Globus pallidus (tissue), 1 donor: Measurements from ENCODE around the gene BTBD9.
A peak's percentile ranks its signal among the peaks of the same experiment; 100 is the strongest.

Source experiments
- DNase-seq: peaks from one replicate; pipeline ENCODE4 v3.0.0-alpha.2; 2015; ENCODE audit warnings: low spot score

BTBD9 gene

DNA sequence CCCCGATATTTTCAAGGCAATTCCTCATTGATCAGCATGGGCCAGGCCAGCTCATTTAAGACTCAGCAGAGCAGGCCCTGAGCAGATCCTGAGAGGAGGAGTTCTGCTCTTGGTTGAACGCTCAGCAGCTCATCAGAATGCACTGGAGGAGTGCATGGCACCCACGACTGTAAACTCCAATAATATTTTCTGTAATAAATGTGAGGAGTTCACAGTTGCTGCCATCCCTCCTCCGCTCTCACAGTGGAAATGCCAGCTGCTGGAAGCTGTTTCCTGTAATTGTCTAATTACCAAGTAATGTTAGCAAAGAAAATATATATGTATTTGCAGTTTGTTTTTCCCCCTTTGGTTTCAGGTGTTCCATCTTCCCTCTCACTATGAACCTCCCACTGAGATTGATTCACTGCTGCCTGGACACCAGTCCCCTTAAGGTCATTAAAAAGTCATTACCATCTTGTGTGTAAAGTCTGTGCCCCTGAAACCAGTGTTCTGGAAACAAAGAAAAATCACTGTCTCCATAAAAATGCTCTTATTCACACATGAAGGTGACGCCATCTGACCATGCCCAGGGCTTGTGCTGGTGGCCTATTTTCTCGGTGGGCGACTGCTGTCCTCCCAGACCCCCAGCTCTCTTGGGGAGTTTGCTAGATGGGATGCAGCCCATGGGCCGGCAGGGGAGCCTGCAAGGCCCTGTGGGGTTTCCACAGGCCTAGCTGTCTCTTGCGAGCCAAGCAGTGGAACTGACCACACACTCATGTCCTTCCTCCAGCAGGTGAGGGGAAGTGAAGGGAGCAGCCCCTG is 446.0 kb downstream of the BTBD9 start:
- no peak for DNase-seq

DNA sequence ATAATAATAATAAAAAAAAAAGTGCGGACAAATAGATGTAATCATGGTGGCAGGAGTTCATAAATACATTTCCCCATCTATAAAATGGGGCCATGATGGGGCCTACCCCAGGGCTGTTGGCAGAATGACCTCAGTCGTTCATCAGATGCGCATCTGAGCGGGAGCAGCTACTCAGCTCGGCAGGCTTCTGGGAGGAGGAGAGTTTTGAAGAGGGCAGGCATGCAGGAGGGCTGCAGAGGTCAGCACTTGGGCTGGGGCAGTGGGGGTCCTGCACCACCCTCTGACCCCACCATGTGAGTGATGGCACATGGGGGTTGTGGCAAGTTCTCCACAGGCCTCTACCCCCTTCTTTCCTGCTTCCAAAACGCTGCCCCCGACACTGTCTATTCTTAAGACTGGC is 446.7 kb downstream of the BTBD9 start:
- no peak for DNase-seq

DNA sequence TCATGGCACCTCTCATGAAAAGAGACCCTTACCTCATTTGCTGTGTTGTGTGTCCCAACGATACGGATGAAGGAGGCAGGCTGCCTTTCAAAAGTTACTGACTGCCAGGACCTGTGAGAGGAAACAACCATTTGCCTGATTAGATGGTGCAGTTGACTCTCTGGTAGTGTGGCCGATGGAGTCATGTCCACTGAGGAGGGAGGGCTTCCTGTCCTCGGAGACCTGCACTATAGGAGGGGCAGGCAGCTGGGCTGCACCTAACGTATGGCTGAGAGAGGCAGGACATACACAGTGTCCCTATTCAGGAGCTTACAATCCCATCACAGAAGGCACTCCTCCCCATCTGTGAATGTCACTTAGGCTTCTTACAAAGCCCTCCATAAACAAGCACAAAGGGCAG is 447.2 kb downstream of the BTBD9 start:
- no peak for DNase-seq

DNA sequence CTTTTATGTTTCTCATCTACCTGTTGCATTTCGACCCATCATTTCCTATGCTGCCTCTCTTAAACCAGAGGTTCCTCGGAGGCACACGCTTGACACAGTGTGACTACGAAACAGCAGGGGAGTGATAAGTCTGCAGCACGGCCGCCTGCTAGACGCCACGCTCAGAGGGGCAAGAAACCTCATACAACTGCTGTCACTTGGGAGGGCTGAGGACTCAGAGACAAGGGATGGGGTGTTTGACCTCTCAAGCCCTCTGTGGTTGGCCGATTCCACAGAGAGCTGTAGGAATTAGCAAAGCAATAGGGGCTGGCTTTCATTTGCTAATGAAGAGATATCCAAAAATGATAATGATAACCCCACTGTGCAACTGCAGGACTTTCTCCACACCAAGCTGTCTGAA is 447.7 kb downstream of the BTBD9 start:
- DNase-seq: no peak

DNA sequence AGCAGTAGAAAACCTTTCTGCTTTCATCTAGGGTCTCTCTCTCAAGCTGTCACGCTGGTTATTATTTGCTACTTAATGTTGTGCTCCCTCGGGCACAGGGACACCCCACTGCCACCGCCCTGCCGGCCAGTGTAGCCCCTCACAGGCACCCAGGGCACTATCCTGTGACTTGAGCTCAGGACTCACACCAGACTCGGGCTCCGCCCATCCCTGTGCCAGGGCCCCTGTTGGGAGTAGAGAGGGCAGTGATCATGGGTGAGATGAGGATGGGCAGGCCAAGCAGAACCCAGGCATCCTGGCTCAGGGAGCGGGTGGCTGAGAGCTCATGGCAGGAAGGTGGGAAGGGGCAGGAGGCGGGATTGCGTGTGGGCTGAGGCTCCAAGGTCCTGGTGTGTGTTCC is 448.3 kb downstream of the BTBD9 start:
- no peak for DNase-seq

DNA sequence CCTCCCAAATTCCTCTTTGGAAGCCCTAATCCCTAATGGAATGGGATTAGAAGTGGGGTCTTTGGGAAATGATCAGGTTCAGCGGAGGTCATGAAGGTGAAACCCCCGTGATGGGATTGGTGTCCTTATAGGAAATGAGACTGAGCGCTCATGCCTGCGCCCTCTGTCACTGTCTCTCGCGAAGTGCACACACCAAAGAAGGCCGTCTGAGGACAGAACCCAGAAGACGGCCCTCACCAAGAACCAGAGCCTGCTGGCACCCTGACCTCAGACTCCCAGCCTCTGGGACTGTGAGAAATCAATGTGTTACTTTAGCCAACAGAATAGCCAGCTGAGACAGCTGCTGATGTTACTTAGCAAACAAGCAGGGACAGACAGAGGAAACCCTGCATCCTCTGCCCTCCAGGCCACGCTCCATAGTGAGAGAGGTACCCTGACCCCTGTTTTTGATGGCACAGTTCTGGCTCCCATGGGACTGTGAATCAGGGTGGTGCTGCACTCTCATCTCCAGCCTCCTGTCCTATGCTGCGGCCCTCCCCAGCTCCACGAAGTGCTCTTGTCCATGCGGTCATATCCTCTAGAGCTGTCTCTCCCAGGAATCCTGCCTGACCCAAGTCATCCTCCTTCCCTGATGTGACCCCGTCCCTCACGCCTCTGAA is 450.9 kb downstream of the BTBD9 start:
- no peak for DNase-seq

DNA sequence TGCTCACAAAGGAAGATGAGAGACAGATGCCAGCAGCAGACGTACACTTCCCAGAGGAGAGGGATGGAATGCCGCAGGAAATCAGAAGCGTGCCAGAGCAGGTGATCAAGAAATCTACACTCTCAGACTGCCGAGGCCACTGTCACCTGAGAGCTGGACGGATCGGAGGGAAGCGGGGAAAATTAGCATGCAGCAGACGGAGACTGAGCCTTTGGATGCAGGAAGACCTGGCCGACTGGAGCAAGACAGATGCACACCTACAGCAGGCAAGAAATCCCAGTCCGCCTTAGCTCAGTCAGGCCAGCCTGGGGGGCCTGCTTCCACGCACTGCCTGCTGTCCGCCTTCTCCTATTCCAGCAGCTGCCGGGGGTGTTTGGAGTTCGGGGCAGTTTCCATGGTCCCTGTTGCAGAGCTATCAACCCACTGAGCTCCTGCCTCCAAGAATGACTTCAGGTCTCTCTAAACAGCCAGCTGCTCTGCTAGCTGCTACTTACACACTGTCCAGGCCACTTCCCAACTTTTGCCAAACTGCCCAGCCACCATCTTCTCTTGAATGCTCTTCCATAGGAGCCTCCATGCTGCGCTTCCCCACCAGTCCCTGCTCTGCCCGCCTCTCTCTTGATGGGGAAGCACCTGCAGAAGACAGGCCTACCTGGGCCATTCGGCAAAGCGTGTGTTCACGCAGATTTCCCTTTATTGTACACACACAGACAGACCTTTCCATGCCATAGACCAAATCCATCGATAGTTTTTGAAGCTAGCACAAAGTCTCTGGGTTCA is 451.7 kb downstream of the BTBD9 start:
- DNase-seq: no peak

DNA sequence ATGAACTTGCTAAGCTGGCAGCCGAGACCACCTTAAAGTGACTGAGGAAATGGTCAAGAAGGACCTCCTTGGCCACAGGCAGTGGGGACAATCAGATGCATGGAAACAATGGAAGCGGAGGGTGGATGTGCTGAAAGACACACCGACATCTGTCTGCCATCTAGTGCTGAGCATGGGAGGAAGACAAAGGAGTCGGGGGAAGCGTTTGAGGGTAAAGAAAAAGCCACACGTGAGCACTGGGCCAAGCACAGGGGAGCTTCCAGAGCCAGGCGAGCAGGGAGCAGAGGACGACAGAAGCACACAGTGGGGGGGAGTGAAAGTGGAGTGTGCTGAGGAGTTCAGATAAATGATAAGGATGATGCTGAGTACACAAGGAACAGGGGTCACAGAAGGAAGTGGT is 452.4 kb downstream of the BTBD9 start:
- DNase-seq: peak; percentile 48

DNA sequence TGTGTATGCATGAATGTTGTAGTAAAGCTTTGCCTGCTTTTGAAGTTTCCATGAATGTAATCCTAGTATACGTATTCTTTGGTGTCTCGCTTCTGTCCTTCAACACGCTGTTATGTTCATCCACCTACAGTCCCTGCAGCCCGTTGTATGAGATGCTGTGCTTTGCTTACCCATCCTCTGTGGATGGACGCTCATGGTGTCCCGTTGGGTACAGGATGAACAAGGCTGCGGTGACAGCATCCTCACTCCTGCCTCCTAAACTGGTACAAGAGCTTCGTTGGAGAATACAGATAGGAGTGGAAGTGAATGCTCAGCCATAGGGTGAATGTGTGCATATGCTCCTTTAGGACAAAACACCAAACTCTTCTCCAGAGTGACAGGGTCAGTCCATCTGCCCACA is 454.0 kb downstream of the BTBD9 start:
- DNase-seq: no peak

DNA sequence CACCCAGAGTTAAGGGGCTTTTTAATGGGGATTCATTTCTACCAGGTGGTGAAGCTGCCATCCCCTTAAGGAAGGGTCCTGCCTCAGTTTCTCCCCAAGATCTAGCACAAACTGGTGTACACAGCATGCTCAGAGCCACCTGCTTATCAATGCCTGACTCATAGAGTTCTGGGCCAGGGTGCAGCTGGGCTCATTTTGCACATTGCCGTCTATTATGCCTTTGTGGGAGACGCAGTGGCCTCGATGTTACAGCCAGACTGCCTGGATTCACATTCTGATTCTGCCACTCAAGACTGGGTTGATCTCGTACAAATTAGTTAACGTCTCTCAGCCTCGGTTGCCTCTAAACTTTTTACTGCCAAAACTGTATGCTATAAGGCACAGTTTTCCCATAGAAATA is 454.5 kb downstream of the BTBD9 start:
- peak; percentile 65 for DNase-seq

DNA sequence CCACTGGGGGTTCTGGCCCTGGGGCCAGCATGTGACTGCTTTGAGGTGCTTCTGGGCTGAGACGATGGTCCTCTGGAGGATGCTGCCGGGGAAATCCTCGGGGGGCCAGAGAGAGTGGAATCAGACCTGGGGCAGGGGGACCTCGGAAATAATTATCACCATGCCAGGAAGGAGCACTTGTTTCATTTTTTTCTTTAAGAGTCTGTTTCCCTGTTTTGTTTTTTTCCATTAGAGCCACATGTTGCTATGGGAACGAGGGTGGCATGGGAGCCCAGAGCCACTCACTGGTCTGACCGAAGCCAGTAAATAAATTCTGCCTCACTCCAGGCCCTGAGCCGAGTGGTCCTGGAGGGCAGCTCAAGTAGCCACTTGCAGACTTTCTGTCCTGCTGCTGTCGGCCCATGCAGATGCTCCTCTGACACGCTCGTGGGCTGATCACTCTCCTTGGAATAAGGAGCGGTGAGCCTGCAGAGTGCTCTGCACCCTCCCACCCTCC is 455.1 kb downstream of the BTBD9 start:
- peak; percentile 46 for DNase-seq

DNA sequence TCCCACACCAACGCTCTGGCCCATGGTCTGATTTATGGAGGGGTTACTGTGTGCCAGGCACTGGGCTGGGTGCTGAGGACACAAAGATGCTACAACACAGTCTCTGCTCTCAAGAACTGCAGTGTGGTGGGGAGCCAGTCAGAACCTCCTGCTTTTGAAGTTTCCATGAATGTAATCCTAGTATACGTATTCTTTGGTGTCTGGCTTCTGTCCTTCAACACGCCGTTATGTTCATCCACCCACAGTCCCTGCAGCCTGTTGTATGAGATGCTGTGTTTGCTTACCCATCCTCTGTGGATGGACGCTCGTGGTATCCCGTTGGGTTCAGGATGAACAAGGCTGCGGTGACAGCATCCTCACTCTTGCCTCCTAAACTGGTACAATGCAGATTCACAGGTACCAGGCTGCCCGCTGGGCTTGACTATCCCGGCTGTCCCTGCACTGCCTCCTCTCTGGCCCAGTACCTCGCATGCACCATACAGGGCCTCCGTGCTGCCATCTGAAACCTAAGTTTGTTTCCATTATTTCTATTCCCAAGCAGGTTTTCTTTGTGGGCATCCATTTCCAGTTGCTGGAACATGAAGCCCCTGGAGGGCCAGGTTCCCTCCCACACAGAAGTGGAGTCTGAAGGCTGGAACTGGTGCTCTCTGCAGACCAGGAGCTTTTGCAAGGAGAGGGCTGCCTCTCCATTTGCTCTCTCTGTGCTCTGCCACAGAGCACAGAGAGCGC is 455.7 kb downstream of the BTBD9 start:
- DNase-seq: no peak

DNA sequence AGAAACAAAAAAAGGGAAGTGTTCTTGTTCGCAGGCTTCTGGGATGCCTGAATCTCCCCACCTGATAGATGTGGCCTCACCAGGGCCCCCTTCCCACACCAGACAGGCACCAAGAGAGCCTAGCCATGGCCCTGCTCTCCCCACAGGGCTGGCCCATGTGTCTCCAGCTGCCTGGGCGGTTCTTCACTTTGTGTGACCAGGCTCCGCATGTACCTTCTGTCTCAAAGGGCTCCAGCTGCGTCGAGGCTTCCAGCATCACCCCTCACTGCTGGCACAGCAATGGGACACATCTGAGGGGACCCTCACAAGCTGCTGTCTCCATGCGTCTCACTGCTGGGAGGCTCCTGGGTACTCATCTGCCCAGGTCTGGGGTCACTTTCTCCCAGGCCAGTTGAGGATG is 457.3 kb downstream of the BTBD9 start:
- no peak for DNase-seq

DNA sequence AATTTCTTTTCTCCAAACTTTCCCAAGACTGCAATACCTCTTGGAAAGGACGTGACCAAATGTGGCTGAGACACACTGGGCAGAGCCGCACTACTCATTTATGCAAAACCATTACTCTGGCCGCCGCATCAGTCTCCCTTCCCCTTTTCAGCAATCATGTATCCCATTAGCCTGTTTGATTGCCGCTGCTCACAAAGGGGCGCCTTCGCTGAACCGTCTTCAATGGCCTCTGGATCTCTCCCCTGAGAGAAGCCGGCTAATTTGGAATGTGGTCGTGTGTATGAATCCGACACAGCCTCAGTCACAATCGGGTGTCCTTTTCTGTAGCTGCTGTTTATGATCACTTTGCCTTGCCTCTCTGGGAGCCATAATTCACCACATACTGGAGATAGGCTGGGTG is 459.1 kb downstream of the BTBD9 start:
- no peak for DNase-seq

DNA sequence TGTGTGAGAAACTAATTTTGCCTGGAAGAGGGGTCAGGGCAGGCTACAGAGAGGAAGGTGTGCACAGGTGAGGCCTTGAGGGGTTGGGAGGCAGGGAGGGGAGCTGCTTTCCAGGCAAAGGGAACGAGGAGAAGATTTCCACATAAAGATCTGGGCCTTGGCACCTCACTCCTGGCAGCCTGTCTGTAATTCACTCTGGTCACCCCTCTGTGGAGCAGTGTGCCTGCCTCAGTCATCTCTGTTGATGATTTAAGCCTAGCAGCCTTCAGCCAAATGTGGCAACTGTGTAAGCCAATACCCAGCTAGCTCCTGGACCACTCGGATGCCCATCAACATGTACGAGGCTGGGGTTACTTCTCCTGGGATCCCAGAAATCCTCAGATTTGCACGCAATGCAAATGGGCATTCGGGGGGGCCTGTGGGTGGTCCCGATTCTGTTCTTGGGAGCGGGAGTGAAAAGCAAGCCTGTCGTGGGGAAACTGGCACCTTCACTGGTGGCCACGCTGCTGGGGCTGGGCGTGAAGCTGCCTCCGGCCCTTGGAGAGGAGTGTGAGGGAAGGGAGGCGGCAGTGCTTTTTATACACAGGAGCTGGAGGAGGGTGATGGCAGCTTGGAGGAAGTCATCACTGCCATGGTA is 459.8 kb downstream of the BTBD9 start:
- DNase-seq: no peak

DNA sequence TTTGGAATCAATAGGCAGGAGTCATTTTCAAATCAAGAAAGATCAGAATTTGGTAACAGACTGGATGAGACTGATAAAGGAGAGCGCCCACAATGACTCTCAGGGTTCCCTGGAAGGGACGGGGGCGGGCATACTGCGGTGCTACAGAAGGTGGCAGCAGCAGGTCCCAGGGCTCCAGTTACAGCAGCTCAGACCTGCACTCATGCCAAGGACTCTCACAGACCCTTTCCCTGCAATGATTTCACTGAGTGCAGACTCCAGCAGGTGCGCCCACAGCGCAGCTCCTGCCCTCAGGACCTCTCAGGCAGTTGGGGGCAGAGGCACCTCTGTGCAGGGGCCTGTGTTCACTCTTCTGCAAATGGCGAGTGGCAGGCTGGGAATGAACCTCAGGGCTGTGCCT is 460.4 kb downstream of the BTBD9 start:
- DNase-seq: no peak

DNA sequence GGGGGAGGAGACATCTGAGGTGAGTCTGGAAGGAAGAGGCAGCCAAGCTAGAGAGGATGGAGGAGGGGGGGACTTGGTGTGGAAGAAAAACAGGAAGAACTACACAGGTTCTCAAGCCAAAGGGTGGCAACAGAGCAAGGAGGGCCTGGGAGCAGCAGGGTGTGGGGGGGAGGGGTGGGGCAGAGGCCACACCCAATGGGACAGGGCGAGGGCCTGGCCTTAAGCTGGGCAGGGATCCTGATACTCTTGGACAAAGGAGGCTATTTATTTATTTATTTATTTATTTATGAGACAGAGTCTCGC is 461.2 kb downstream of the BTBD9 start:
- DNase-seq: no peak

DNA sequence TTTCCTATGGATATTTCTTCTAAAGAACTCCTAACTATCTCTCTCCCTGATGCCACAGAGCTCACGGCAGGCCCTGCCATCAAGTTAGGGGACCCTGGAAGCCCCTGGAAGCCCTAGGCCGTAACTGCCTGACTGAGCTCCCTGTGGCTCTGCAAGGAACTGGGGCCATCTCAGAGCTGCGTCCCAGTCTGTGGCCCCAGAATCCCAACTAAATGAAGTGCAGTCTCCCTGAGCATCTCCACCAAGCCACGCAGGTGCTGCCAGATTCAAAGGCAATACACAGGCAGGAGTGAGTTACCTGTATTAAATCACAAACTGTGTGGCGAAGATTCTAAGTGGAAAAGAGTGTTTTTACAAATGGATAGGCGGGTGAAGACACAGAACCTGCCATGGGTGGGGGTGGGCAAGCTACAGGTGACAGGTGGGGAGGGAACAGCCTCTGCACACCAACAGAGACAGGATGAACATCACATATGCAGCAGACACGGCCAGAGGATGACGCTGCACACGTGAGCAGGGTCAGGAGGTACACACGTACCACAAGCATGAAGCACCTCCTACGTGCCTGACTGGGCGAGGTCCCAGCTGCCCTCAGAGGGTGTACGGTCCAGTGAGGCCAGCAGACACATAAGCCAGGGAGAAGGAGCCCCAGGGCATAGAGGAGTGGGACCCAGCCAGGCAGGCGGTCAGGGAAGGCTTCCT is 461.7 kb downstream of the BTBD9 start:
- no peak for DNase-seq

DNA sequence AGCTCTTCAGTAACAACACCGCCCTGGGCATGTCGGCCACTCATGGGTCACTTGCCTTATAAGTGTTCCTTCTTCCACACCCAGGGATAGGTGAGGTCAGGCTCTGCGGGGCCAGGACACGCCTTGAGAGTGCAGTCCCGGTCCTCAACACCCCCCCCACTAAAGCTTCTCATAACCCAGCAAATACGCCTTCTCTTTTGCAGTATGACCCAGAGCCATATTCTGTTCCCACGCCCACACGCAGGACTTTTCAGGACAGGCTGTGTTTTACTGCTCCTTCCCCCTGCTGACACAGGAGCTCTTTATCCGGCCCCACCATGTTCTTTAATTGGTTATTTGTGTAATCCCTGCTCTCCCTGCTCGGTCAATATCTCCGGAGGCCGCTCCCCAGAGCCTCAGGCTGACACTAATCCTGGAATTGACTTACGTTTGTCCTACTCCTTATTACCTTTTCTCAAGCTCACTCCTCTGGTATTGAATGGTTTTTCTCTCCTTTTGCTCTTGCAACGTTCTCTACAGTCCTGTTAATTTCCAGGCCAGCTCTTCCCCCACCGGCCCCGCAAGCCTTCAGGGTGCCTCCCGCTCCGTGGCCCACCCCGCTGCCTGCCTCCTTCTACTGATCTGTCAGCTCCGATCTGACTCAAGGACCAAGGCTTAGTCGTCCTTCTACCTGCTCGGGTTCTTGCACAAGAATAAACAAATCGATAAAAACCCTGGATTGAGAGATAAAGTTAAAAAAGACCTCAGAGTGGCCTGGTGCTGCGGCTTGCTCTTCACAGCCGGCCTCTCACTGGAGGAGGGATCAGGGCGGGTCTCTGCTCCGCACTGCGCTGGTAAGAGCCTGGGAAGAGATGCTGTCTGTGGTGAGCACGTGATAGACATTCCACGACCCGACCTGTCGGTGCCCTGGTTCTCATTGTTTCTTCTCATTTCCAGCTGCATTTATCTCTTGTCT is 462.7 kb downstream of the BTBD9 start:
- no peak for DNase-seq

DNA sequence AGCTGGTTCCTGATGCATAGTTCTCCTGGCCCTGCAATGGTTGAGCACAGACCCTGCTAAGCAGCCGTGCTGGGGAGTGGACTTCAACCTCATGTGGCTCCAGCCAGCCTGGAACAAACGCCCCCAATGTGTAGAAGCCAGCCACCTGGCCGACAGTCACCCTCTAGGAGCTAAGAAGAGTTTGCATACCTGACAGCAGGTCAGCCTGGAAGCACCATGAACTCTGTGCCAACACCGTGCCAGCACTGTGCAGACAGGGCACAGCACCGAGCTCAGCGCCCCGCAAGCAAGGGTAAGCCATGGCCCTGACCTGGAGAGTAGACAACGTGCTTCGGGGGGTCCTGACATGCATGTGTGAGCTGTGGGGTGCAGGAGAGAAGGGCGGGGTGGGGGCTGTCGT is 463.9 kb downstream of the BTBD9 start:
- DNase-seq: no peak
